Activated naive CD4-positive, alpha-beta T cell treated with anti-CD3 and anti-CD28 coated beads, Interleukin-2, amount 50 U/mL, for 72 hours (primary cell): ENCODE data around the gene SPATA2. TPM values are rescaled to one million over a fixed set of nuclear protein-coding genes. Genes with fewer than 3 reads are reported as not detected.
A peak's percentile ranks its signal among the peaks of the same experiment; 100 is the strongest.
"Not testable (repeated sequence)": the region's sequence is repeated elsewhere in the genome, so short reads cannot be mapped to it uniquely, and the experiment has no call there.

Experiments
- ATAC-seq, 2 donors: fragments of 150-1000 bp; cut with Tn5 transposase; 2 replicates each; pipeline ENCODE4 v1.10.0; 2021; ENCODE audit warnings: mild to moderate bottlenecking in 2 of 2, moderate library complexity in 2 of 2
- DNase-seq, 2 donors: peaks; one replicate each; pipeline ENCODE4 v3.0.0; 2021 to 2022; ENCODE audit warnings: low spot score in 2 of 2
- H3K27ac Mint-ChIP-seq, 2 donors: one replicate each; pipeline ENCODE4 v1.8.0; 2022; ENCODE audit warnings: mild to moderate bottlenecking in 2 of 2, mixed read lengths in 2 of 2
- H3K36me3 Mint-ChIP-seq, 2 donors: one replicate each; pipeline ENCODE4 v1.8.0; 2022; ENCODE audit warnings: mixed read lengths in 2 of 2
- H3K9me3 Mint-ChIP-seq, 2 donors: one replicate each; pipeline ENCODE4 v1.8.0; 2022; ENCODE audit warnings: mixed read lengths in 2 of 2
- total RNA-seq, 2 donors: library from RNA; stranded (reverse); gene quantifications; one replicate each; pipeline ENCODE4 v1.2.3, GENCODE V29; 2022

SPATA2 gene
- total RNA-seq, 2 donors from 2014 or later: 7.2 to 7.9 TPM

GRCh38 chr20:49861232-49861631 is 54.1 kb downstream of the SPATA2 start:
- peak overlapping the region in 1 of 2 donors; percentile 13 for H3K27ac Mint-ChIP-seq
- not testable (repeated sequence) for ATAC-seq, H3K36me3 Mint-ChIP-seq, DNase-seq, H3K9me3 Mint-ChIP-seq

GRCh38 chr20:49859807-49860206 is 55.5 kb downstream of the SPATA2 start:
- peak overlapping the region; percentile 54 to 57 for H3K27ac Mint-ChIP-seq
- DNase-seq: no peak
- H3K36me3 Mint-ChIP-seq: peaks cover 0 to 6% of the 10 kb centered on the region in 2 donors
- no peaks in the 10 kb centered on the region for H3K9me3 Mint-ChIP-seq
- peak in 1 of 2 donors; percentile 67 for ATAC-seq

DNA sequence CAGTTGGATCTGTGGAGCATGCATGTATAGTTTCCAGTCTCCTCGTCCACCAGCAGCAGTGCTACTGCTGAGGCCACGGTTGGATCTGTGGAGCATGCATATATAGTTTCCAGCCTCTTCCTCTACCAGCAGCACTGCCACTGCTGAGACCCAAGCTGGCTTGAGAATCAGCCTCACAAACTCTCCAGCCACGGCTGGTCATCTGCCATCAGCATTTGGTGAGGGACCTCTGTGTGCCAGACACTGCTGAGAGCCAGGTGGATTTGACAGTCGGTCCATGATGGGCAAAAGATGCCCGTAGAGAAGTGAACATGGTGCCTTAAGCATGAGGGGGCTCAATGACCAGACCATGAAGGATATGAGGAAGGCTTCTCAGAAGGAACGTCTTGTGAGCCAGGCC is 56.3 kb downstream of the SPATA2 start:
- peaks cover 0 to 6% of the 10 kb centered on the region in 2 donors for H3K36me3 Mint-ChIP-seq
- peak overlapping the region in 1 of 2 donors; percentile 54 for H3K27ac Mint-ChIP-seq
- ATAC-seq (no peak), DNase-seq (no peak)
- H3K9me3 Mint-ChIP-seq: no peaks in the 10 kb centered on the region

DNA sequence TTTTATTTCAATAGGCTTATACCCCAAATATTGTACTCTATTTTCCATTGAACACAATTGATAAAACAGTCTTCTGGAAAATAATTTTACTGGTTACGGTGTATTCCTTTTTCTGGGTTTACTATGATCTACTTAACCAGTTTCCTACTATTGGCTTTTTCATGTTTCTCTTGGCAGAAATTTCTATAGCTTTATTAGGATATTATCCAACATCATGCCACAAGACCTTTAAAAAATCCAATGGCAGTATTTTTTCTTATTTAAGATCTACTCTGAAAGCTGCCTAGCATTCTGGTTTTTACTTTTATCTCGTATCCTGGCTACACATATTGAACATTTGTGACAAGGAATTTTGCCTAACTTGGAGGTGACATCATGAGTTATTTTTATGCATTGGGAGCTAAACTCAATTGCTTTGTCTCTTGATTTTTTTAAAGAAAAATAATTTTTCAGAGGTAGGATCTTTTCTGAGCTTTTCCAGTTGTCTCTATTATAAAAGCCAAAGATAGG is 57.2 kb downstream of the SPATA2 start:
- no peak for ATAC-seq
- Mint-ChIP-seq H3K27ac (no peak overlapping the region), H3K36me3 (peaks cover 0 to 6% of the 10 kb centered on the region in 2 donors), H3K9me3 (no peaks in the 10 kb centered on the region)
- DNase-seq: no peak

DNA sequence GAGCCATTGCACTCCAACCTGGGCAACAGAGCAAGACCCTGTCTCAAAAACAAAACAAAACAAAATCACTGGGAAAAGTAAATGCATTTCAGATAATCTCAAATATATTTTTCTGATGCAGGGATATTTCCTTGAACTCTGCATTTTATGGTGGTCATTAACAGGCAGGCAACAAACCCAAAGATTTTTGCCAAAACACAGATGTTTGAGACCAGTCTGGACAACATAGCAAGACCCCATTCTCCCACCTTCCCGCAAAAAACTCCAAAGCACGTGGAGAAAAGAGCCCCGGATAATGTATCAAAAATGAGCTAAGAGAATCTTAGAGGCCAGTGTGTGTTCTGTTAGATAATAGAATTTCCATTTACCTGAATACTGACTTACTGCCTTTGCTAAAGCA is 58.4 kb downstream of the SPATA2 start:
- Mint-ChIP-seq H3K36me3 (peaks cover 0 to 6% of the 10 kb centered on the region in 2 donors), H3K27ac (no peak overlapping the region), H3K9me3 (no peaks in the 10 kb centered on the region)
- DNase-seq (no peak), ATAC-seq (no peak)

- DNase-seq (no peak), ATAC-seq (no peak)
- peaks cover 6% of the 10 kb centered on the region in 2 donors for H3K36me3 Mint-ChIP-seq
- H3K9me3 Mint-ChIP-seq: no peaks in the 10 kb centered on the region
- peak overlapping the region; percentile 14 to 29 for H3K27ac Mint-ChIP-seq
These were observed 61.0 kb downstream of the SPATA2 start for GRCh38 chr20:49854190-49854875.

DNA sequence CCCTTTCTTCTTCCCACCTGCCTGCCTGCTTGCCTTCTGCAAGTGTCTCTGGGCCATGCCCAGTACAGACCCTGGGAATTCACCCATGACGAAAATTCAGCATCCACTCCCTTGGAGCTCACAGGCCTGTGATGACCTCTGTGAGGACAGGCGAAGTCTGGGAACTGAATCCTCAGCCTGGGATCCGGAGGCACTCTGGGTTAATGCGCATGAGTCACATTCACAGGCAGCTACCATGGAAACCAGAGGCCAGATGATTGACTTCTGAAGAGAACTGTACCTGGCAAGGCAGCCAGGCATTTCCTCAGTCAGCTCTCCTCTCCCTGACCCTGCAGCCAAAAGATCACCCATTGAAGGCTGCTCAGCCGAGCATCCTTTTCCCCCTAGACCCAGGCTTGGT is 61.7 kb downstream of the SPATA2 start:
- peak overlapping the region in 1 of 2 donors; percentile 29 for H3K27ac Mint-ChIP-seq
- ATAC-seq (no peak), DNase-seq (no peak)
- H3K9me3 Mint-ChIP-seq: no peaks in the 10 kb centered on the region
- H3K36me3 Mint-ChIP-seq: peaks cover 11 to 13% of the 10 kb centered on the region in 2 donors

Other genes starting within 250 kb of the SPATA2 start
- 10 to 100 TPM in 1 of 2 donors, 1 to 10 TPM in 1; 9.4 to 19.0 TPM for gene B4GALT5, start 201.7 kb downstream of the SPATA2 start, total RNA-seq
- 10 to 100 TPM; 10.7 to 16.2 TPM for gene SLC9A8, start 102.7 kb downstream of the SPATA2 start, total RNA-seq
- gene RNF114, start 20.9 kb upstream of the SPATA2 start, total RNA-seq: 10 to 100 TPM; 60.9 to 66.0 TPM
- gene SNAI1, start 67.5 kb upstream of the SPATA2 start, total RNA-seq: under 1 TPM; 0.33 to 0.43 TPM
- gene UBE2V1, start 197.6 kb upstream of the SPATA2 start, total RNA-seq: 100 to 1,000 TPM; 152 to 221 TPM
- 10 to 100 TPM; 14.8 to 21.2 TPM for gene PEDS1, start 238.2 kb upstream of the SPATA2 start, total RNA-seq